GM18526 (cell line): ENCODE results near the gene FOXR1.

Experiments used
- POLR2A ChIP-seq: IDR thresholded peaks from 3 replicates; pipeline ENCODE4 v1.6.1; 2011; ENCODE audit not compliant: insufficient read length; ENCODE audit errors: extremely low read depth

Gene FOXR1, protein sequence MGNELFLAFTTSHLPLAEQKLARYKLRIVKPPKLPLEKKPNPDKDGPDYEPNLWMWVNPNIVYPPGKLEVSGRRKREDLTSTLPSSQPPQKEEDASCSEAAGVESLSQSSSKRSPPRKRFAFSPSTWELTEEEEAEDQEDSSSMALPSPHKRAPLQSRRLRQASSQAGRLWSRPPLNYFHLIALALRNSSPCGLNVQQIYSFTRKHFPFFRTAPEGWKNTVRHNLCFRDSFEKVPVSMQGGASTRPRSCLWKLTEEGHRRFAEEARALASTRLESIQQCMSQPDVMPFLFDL

DNA sequence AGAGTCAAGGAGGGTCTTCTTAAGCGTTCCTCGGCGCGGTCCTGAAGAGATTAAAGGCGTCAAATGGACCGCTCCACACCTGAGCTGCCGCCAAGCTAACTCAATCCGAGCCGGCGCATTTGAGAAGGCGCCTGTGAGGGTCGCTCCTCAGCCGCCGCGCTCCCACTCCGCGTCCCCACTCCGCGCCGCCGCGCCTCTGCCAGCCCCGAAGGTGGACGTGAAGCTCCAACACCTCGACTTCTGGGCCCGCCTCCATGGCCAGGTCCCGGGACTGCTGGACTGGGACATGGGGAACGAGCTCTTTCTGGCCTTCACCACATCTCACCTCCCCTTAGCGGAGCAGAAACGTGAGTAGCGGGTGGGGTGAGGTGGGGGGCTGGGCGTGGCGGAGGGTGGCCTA is at the start of gene FOXR1:
Gene FOXR1, plus strand, starts transcription at position 116 of the 400 bp plus-strand sequence. Its CDS starts 171 bp downstream, at position 287.
- TF ChIP-seq POLR2A = no peak

DNA sequence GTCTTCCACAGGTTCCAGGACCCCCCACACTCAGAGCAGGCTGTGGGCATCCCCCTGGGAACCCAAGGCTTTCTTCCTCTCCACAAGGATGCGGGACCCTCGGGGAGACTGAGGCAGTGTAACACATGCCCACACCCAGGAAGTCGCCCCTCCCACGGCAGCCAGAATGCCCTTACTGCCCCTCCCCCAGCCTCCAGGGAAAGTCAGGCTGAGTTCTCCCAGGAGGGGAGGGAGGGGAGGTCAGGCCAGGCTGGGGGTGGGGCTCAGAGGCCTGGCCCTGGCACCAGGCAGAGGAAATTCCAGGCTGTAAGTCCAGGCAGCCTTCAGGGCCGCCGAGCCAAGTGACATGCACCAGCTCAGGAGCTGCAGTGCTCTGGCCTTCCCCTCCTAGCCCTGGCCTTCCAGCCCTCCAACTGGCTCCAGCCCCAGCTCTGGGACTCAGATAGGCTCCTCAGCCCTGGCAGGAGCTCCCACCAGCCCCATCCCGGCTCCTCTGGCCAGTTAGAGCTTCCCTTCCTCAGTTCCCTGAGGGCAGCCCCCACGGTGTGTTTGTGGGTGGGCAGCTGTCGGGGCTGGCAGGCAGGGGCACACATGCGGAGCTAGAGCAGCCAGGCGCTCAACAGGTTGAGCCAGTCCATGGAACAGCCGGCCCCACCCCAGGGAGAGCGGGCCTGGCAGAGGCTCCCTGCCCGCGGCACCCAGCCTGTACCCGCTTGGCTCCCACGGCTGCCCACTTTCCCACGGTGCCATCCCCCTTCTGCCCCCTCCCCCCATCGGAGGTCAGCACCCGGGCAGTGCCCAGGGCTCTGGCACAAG is 49.4 kb upstream of the FOXR1 start:
- no peak for TF ChIP-seq POLR2A

DNA sequence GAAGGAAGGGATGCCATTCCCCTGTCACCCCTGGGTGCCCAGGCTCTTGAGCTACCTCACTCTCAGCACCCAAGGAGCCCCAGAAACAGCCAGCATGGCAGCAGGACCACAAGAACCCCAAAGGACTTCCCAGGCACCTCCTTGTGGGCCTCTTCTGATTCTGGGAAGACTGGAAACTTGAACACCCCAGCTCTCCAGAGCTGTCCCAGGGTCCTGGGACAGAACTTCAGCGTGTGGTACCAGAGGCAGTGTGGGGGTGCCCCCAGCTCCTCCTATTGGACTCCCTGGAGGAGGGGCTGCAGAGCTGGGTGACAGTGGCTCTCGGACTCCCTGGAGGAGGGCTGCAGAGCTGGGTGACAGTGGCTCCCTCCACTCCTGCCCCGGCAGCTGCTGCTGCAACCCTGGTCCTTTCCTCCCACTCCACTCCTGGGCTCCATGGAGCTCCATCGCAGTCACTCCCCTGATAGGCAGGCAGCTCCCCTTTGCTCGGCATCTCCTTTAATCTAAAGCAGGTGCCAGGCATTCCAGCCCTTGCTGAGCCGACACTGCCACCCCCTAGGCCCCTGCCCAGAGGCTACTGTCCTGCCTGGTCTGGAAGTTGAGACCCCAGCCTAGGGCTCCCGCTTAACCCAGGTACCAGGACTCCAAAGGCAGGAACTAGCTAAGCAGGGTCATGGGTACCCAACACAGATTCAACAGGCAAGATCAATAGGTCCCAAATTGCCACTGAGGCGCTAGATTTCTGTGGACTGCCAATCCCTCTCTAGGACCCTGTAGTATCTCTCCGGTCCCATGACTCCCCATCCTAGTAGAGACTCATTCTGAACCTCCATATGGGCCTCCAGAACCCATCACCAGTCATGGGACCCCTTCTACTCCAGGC is 48.6 kb upstream of the FOXR1 start:
- TF ChIP-seq POLR2A = no peak

DNA sequence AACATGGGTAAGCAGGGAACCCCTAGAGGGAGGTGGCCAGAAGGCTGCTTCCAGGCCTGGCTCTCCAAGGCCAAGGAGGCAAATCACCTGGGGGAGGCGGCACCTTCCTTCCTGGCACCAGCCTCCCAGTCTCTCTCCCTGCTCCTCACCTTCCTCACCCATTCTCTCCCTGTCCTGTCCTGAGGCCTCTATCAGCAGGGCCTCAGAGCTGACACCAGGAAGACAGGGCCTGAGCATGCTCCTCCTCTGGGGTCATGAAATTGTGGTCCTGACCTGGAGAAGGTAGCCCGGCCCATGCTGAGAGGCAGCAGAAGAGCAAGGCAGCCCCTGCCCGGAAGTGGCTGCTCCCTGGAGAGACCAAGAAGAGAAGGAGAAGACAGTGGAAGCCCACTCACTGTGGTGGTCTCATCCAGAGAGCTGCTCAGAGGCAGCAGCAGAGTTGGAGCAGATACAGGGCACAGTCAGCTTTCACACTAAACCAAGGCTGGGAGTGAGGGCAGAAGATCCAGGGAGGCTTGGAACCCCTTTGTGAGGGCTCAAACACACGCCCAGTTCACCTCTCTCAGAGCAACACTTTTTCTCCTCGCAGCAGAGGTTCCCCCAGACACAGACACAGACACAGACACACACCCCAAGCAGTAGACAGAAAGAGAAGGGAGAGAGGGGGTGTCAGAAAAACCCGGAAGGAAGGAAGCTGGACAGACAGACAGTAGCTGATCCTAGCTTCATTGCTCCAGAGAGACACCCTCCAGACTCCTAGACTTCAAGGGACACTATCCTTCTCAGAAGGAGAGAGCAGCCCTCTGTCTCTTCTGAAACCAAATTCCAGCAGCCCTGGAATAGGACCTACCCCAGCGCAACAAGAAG is 47.6 kb upstream of the FOXR1 start:
- TF ChIP-seq POLR2A = no peak

DNA sequence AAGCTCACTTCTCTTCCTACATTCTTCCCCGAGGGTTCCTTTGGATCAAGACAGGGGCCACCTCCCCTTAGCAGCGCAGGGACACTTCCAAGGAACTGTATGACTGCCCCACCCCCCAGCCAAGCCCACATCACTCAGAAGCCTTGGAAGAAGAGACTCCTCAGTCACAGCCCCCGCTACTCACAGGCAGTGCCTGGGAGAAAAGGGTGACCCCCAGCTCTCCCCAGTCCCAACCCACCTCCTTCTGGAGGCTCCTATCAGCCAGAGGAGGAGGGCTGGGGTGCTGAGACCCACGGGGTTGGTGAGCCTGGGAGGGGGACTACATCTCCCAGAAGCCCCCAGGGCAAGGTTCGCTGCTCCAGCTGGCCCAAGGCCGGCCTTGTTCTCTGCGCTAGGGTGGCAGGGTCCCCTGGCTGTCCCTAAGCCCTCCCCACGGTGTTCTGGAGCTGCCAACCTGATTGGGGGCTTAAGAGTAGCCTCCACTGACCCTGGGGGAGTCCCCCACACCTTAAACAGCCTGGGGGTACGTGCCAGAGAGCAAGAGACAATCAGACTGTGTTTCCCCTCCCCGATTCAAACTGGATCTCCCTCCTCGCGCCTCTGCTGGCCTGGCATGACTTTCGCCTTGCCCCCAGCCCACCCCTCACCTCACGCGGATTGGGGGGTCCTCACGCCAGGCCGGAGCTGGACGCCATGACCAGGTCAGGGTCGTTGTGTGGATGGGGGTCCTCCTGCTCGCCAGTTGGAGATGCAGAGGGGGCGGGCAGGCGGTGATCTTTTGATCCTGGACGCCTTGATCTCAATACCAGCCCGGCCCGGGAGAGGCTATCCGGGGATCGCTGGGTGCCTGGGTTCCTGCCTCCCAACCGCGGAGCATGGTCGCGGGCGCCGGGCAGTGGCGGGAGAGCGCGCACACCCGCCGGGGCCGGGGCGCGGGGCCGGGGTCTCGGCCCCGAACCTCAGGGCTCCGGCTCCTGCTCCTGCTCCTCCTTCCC is 46.7 kb upstream of the FOXR1 start:
- no peak for TF ChIP-seq POLR2A

DNA sequence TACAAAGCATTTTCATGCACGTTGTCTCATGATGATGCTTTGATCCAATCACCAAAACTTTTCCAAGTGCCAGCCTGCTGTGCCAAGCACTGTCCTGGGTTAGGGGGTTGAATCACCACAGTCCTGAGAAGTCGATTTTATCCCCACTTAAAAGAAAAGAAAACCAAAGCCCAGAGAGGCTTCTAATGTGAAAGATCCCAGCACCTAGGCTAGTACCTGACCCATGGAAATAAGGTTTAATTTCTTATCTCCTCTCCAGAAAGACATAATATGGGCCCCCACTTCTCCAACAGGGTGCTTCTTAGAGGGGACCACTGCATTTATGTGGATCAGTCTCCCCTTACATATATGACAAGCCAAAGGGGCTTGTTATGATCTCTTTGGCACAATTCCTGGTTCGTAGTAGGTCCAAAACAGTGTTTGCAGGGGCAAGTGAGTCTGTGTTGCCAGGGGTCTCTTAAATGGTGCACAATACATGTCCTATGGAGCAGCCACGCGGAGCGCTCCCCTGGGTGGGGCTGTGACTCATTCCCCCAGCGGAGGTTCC is 43.9 kb upstream of the FOXR1 start:
- no peak for TF ChIP-seq POLR2A

DNA sequence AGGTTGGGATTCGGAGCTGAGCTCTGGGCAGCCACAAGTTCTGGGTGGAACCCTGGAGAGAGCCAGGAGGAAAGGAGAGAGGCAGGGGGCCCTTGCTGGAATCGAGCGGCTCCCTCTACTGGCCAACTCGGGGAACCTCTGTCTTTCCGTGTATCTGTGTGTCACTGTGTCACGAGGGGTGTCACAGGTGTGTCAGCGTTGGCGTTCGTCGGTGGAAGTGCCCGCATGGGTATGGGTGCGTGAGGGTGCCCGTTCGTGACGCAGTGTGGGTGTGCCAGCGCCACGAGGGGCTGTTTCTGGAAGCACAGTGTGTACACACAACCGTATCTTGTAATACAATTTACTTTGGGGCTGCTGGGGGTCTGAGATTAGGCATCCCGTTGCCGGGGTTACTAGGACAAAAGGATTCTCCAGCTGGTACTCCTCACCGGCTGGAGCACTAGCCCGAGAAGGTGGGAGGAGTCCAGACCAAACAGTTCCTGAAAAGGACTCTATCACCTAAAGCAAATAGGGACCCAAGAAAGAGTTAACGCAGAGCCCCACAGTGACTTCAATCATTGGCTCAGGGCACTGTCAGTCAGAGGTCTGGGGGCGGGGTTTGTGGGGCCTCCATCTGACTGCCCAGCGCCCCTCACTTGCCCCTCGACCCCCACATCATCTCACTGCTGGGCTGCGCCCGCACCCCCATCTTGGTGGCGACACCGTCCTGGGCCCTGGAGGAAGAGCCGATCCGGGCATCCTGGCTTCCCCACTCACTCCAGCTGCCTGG is 43.3 kb upstream of the FOXR1 start:
- peak; percentile 23 for TF ChIP-seq POLR2A

DNA sequence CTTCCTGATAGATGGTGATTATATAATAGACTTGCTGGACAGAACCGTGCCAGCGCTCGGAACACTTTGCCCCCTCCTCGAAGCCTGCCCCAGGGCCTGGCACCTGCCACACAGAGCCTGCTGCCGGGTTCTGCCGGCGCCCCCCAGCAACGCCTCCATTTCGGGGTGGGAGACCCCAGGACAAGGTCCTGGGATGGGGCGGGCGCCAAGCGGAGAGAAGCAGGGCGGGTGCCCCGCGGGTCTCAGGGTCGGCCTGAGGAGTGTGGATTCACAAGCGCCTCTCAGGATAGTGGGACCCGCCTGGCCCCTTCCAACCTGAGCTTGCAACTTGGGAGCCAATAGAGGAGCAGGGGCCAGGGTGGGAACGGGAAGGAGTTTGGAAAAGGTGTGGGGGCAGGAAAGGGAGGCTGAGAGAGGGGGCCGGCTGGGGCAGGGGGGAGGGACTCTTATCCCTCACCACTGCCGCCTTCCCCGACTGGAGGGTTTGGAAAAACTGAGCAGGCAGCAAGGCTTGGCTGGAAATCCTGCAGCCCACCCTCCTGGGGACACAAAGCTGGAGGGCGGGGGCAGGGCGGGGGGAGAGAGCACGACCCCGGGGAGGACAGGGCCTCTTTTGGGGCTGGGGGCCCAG is 42.6 kb upstream of the FOXR1 start:
- TF ChIP-seq POLR2A = no peak

DNA sequence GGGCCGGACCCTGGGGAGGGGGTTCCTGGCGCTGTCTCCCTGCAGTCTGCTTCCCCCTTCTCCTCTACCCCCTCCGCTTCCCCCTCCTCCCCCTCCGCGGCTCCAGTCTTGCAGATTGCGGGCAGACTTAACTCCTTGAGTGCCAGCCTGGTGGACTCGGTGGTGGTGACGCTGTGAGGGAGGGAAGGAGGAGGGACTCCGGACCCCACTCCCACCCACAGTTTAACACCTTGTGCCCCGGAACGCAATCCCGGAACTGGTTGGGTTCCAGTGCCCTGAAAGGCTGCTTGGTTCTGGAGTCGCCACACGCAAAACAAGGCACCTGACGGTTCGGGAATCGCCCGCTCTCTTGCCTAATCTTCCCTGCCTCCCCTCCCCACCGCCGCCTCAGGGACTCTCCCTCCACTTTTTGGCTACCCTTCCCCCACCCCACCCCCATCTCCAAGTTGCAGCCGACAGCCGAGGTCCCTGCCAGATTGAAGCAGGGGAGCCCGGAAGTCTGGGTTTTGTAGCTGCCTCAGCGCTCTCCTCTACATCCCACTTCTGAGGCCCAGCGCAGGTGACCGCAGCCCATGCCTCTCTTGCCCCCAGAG is 42.0 kb upstream of the FOXR1 start:
- no peak for TF ChIP-seq POLR2A

DNA sequence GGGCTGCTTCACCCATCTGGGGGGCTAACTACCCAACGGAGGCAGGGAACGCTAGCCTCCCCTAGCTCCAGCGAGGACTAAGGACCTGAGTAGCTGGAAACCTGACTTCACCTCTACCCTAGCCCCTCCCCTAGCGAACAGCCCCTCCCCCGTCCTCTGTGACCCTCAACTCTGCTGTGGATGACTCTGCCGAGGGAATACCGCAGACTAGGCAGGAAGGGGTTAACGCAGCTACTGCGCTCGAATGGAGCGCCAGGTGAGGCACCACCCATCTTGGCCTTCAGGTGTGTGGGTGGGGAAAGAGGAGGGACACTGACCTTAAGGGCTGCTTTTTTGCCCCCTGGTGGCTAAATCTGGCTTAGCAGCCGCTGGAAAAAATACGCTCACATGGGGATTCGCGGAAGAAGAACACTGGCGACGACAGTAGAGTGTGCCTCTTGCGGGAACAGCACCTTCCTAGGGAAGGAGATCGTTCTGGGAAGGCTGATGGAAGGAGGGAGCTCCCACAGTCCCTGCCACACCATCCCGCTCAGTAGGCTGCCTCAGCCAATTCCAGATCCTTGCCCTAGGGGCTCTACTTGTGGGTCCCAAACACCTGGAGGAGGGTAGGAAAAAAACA is 41.4 kb upstream of the FOXR1 start:
- TF ChIP-seq POLR2A = no peak

DNA sequence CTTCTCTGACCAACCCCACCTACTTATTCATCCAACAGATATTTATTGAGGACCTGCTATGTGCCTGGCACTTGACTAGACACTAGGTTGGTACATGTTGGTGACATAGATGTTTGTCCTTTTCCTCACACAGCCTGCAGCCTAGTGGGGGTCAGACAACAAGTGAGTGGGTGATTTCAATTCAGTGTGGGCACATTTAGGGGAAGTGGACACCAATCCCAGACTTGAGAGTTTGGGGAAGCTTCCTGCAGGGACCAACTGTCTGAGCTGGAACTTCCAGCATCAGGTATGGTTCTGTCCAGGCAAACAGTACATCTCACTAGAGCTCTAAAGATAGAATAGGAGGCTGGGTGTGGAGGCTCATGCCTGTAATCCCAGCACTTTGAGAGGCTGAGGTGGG is 40.0 kb upstream of the FOXR1 start:
- TF ChIP-seq POLR2A = no peak

DNA sequence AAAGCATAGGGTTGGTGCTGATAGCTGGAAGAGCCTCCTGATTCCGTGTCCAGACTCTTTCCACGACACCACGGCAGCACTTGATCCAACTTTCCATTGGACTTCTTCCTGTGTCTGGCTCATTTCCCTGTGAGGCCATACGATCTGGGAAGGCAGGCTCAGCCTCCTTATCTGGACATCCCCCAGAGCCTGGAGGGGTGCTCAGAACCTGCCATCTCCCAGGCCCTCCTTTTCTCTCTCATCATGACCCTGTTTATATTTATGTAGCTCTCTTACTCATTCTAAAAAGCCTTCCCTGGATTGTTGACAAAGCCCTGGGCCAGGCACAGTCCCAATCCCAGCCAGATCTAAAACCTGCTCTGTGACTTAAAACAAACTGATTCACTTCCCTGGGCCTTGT is 38.1 kb upstream of the FOXR1 start:
- no peak for TF ChIP-seq POLR2A
